H1 (cell line): ENCODE data around the gene SHISA7. TPM values are rescaled to one million over a fixed set of nuclear protein-coding genes. Genes with fewer than 3 reads are reported as not detected.
A peak's percentile ranks its signal among the peaks of the same experiment; 100 is the strongest.

Experiments used
- CTCF ChIA-PET: fragments of 300-600 bp; sonication (Branson Sonifier 250); formaldehyde crosslinking; loops from one replicate; lab custom pipeline; 2021; ENCODE audit not compliant: partially characterized antibody; lab: Charles Lee
- POLR2A ChIA-PET: fragments of 300-600 bp; sonication (Branson Sonifier 250); formaldehyde crosslinking; loops from one replicate; lab custom pipeline; 2021; ENCODE audit warnings: inconsistent platforms; ENCODE audit not compliant: partially characterized antibody; lab: Charles Lee
- DNase-seq, 2 experiments: peaks; one replicate each; pipeline versions ENCODE4 v3.0.0 to v3.0.0-alpha.2; 2010 to 2022; ENCODE audit warnings: low spot score in 2 of 2, low read depth in 1 of 2, mixed read lengths in 1 of 2
- FAIRE-seq: peaks from 2 replicates; lab custom pipeline; 2011; peaks lifted over from hg19 to GRCh38; lab: Jason Lieb, UNC
- H2AFZ ChIP-seq: 2 replicates; pipeline ENCODE4 v1.8.1; 2012; ENCODE audit warnings: low read length, inconsistent platforms
- H2AK5ac ChIP-seq: 2 replicates; pipeline ENCODE4 v1.6.1; 2013; ENCODE audit warnings: low read depth, low read length
- H2BK120ac ChIP-seq: replicated peaks from 2 replicates; pipeline ENCODE3; 2013; ENCODE audit warnings: low read depth, low read length, inconsistent platforms
- H2BK12ac ChIP-seq: 2 replicates; pipeline ENCODE4 v1.6.1; 2013; ENCODE audit warnings: low read depth, low read length
- H2BK15ac ChIP-seq: 2 replicates; pipeline ENCODE4 v1.6.1; 2013; ENCODE audit warnings: low read length
- H2BK20ac ChIP-seq: 2 replicates; pipeline ENCODE4 v1.6.1; 2013; ENCODE audit warnings: low read length
- H2BK5ac ChIP-seq: 2 replicates; pipeline ENCODE4 v1.6.1; 2013; ENCODE audit warnings: low read depth, low read length
- H3K14ac ChIP-seq: 2 replicates; pipeline ENCODE4 v1.6.1; 2013; ENCODE audit warnings: inconsistent platforms; ENCODE audit not compliant: insufficient read length
- H3K18ac ChIP-seq: 2 replicates; pipeline ENCODE4 v1.6.1; 2013; ENCODE audit warnings: low read length; ENCODE audit errors: extremely low read depth
- H3K23ac ChIP-seq: 2 replicates; pipeline ENCODE4 v1.6.1; 2013; ENCODE audit warnings: inconsistent platforms; ENCODE audit not compliant: insufficient read length
- H3K23me2 ChIP-seq: 2 replicates; pipeline ENCODE4 v1.6.1; 2013; ENCODE audit warnings: low read depth, low read length
- H3K27ac ChIP-seq: 2 replicates; pipeline ENCODE4 v1.6.1; 2011; ENCODE audit warnings: low read depth, low read length, inconsistent platforms
- H3K27me3 ChIP-seq, 4 experiments: replicated peaks in 1 of 4; 1 replicate in 1 of 4; 2 replicates in 3 of 4; pipeline versions ENCODE4 v1.6.1 to v1.8.1; 2011 to 2013; ENCODE audit warnings: low read length in 3 of 4, mild to moderate bottlenecking in 3 of 4, inconsistent platforms in 2 of 4, mixed read lengths in 2 of 4, moderate library complexity in 1 of 4; ENCODE audit not compliant: control insufficient read depth in 3 of 4, insufficient read depth in 3 of 4; ENCODE audit errors: extremely low read depth in 1 of 4
- H3K36me3 ChIP-seq, 4 experiments: 2 replicates each; pipeline versions ENCODE4 v1.6.1 to v1.8.1; 2011 to 2013; ENCODE audit warnings: mild to moderate bottlenecking in 4 of 4, low read length in 3 of 4, moderate library complexity in 2 of 4, control low read depth in 1 of 4, inconsistent platforms in 1 of 4; ENCODE audit not compliant: insufficient read depth in 4 of 4, control insufficient read depth in 2 of 4
- H3K4ac ChIP-seq: replicated peaks from 2 replicates; pipeline ENCODE3; 2013; ENCODE audit warnings: low read length, low read depth, mixed read lengths, inconsistent platforms; ENCODE audit not compliant: insufficient read length
- H3K4me1 ChIP-seq, 4 experiments: replicated peaks in 1 of 4; 1 replicate in 1 of 4; 2 replicates in 3 of 4; pipeline versions ENCODE4 v1.6.1 to v1.8.1; 2011 to 2013; ENCODE audit warnings: low read length in 3 of 4, inconsistent platforms in 2 of 4, mixed read lengths in 1 of 4; ENCODE audit not compliant: insufficient read depth in 4 of 4, control insufficient read depth in 3 of 4
- H3K4me2 ChIP-seq, 2 experiments: 2 replicates each; pipeline versions ENCODE4 v1.6.1 to v1.8.1; 2011 to 2013; ENCODE audit warnings: low read depth in 2 of 2, low read length in 2 of 2, control low read depth in 1 of 2, inconsistent platforms in 1 of 2, mild to moderate bottlenecking in 1 of 2; ENCODE audit not compliant: insufficient read depth in 1 of 2
- H3K4me3 ChIP-seq, 4 experiments: fragments of 200-600, 300-600 bp in 1 of 4; sonication (generic), shearing (Covaris generic), sonication (Bioruptor Twin) in 1 of 4; 2 replicates each; pipeline versions ENCODE4 v1.5.1 to v1.8.1; 2011 to 2016; ENCODE audit warnings: low read length in 4 of 4, low read depth in 3 of 4, control low read depth in 2 of 4, inconsistent platforms in 2 of 4, mild to moderate bottlenecking in 2 of 4, mixed read lengths in 1 of 4, moderate library complexity in 1 of 4; ENCODE audit not compliant: insufficient read depth in 2 of 4; ENCODE audit errors: extremely low read depth in 1 of 4
- H3K56ac ChIP-seq: replicated peaks from 2 replicates; pipeline ENCODE3; 2013; ENCODE audit warnings: low read depth, mild to moderate bottlenecking, mixed read lengths, low read length, inconsistent platforms; ENCODE audit not compliant: insufficient read length
- H3K79me1 ChIP-seq: 2 replicates; pipeline ENCODE4 v1.6.1; 2013; ENCODE audit warnings: low read depth, low read length, control low read depth
- H3K79me2 ChIP-seq, 2 experiments: 2 replicates each; pipeline versions ENCODE4 v1.6.1 to v1.8.1; 2012 to 2013; ENCODE audit warnings: low read length in 2 of 2, mild to moderate bottlenecking in 2 of 2, inconsistent platforms in 1 of 2; ENCODE audit not compliant: insufficient read depth in 2 of 2, control insufficient read depth in 1 of 2
- H3K9ac ChIP-seq, 4 experiments: replicated peaks in 1 of 4; 1 replicate in 1 of 4; 2 replicates in 3 of 4; pipeline versions ENCODE4 v1.6.1 to v1.8.1; 2011 to 2013; ENCODE audit warnings: low read depth in 3 of 4, low read length in 3 of 4, control low read depth in 2 of 4, mild to moderate bottlenecking in 2 of 4, moderate library complexity in 2 of 4, inconsistent platforms in 1 of 4; ENCODE audit errors: extremely low read depth in 1 of 4
- H3K9me3 ChIP-seq, 2 experiments: 2 replicates each; pipeline versions ENCODE4 v1.6.1 to v1.8.1; 2012 to 2013; ENCODE audit warnings: mild to moderate bottlenecking in 2 of 2, moderate library complexity in 2 of 2, control low read depth in 1 of 2, inconsistent platforms in 1 of 2, low read depth in 1 of 2, low read length in 1 of 2, mixed read lengths in 1 of 2; ENCODE audit not compliant: insufficient read depth in 2 of 2
- H4K20me1 ChIP-seq, 2 experiments: replicated peaks in 1 of 2; 2 replicates each; pipeline versions ENCODE3 to v1.8.1; 2011 to 2013; ENCODE audit warnings: inconsistent platforms in 2 of 2, low read length in 2 of 2, mild to moderate bottlenecking in 1 of 2; ENCODE audit not compliant: insufficient read depth in 2 of 2, control insufficient read depth in 1 of 2
- H4K5ac ChIP-seq: 2 replicates; pipeline ENCODE4 v1.6.1; 2013; ENCODE audit warnings: low read length, low read depth, mixed read lengths, inconsistent platforms; ENCODE audit not compliant: insufficient read length
- H4K8ac ChIP-seq: 2 replicates; pipeline ENCODE4 v1.8.0; 2013; ENCODE audit warnings: mild to moderate bottlenecking, moderate library complexity, low read length, inconsistent platforms; ENCODE audit not compliant: insufficient read depth; ENCODE audit errors: extremely low read depth
- H4K91ac ChIP-seq: replicated peaks from 2 replicates; pipeline ENCODE3; 2013; ENCODE audit warnings: low read length, mixed read lengths, inconsistent platforms; ENCODE audit not compliant: insufficient read length
- CHD2 ChIP-seq: IDR thresholded peaks from 2 replicates; pipeline ENCODE4 v1.6.1; 2012; ENCODE audit warnings: low read length, improper control_type of control experiment
- HDAC2 ChIP-seq, 2 experiments: fragments of 300-600 bp in 1 of 2; sonication (generic) in 1 of 2; IDR thresholded peaks; 2 replicates each; pipeline ENCODE4 v1.6.1; 2011 to 2012; ENCODE audit warnings: low read depth in 2 of 2, low read length in 2 of 2, mild to moderate bottlenecking in 2 of 2, moderate library complexity in 2 of 2, borderline replicate concordance in 1 of 2, inconsistent platforms in 1 of 2
- KDM1A ChIP-seq: fragments of 200-600, 300-600 bp; sonication (generic); IDR thresholded peaks from 2 replicates; pipeline ENCODE4 v1.7.1; 2016; ENCODE audit warnings: mild to moderate bottlenecking, low read length, borderline replicate concordance
- NANOG ChIP-seq: IDR thresholded peaks from 2 replicates; pipeline ENCODE4 v1.6.1; 2011; ENCODE audit warnings: low read length, low read depth, mild to moderate bottlenecking, inconsistent platforms; ENCODE audit not compliant: insufficient read depth, poor library complexity, severe bottlenecking
- NRF1 ChIP-seq: IDR thresholded peaks from 2 replicates; pipeline ENCODE4 v1.6.1; 2011; ENCODE audit warnings: mild to moderate bottlenecking, low read depth, low read length, improper control_type of control experiment
- POU5F1 ChIP-seq: IDR thresholded peaks from 2 replicates; pipeline ENCODE4 v1.6.1; 2011; ENCODE audit warnings: low read depth, mild to moderate bottlenecking, low read length, moderate library complexity
- TCF12 ChIP-seq: IDR thresholded peaks from 2 replicates; pipeline ENCODE4 v1.6.1; 2011; ENCODE audit warnings: low read depth, mild to moderate bottlenecking, low read length
- YY1 ChIP-seq: IDR thresholded peaks from 2 replicates; pipeline ENCODE4 v1.6.1; 2011; ENCODE audit warnings: low read depth, mild to moderate bottlenecking, low read length
- WGBS, 2 experiments: shearing (Covaris generic) in 1 of 2; methylation state at CpG; one replicate each; pipeline versions ENCODE4 v1.1.6 to v1.1.7; 2013 to 2015; ENCODE audit warnings: low lambda C conversion rate in 2 of 2, mixed read lengths in 2 of 2, inconsistent platforms in 1 of 2, low coverage in 1 of 2, missing lambda C conversion rate in 1 of 2; ENCODE audit not compliant: insufficient replicate concordance in 2 of 2, insufficient coverage in 1 of 2, insufficient read length in 1 of 2; ENCODE audit errors: extremely low coverage in 1 of 2, missing lambda C conversion rate in 1 of 2; 5-methylcytosine and 5-hydroxymethylcytosine counted together
- polyA plus RNA-seq, 7 experiments: library from polyadenylated mRNA; depleted of rRNA in 3 of 7; stranded (reverse) in 5 of 7; unstranded in 2 of 7; fragments of >200 nt in 5 of 7; fragments of 200-250 nt in 2 of 7; gene quantifications; 1 replicate in 5 of 7; 2 replicates in 1 of 7; 4 replicates in 1 of 7; pipeline versions ENCODE4 v1.2.1 to v1.2.3, GENCODE V29; 2011 to 2013; ENCODE audit warnings: missing spikeins in 2 of 7, mixed read lengths in 2 of 7
- total RNA-seq: library from RNA; stranded (reverse); fragmentation: NEBNext Ultra II Directional; extraction: Animal tissue kit (Norgen Biotek cat#: 25700); gene quantifications from 2 replicates; pipeline ENCODE4 v1.2.1, GENCODE V29; 2021
- TF ChIP-seq, protein P1 (sequence below): IDR thresholded peaks from 2 replicates; pipeline ENCODE4 v1.6.1; 2011; ENCODE audit warnings: low read length, improper control_type of control experiment

SHISA7 gene
- total and polyA plus RNA-seq, 2 of the 8 experiments (the other 6 are each of a cell fraction or from before 2014, with no cell fraction given): 0.76 to 1.0 TPM

GRCh38 chr19:55390461-55390880 lies 52.6 kb downstream of the SHISA7 start:
- Histone ChIP-seq H3K4me1 (peaks cover 0 to 46% (median 36%) of the 10 kb centered on the region in 4 experiments; a peak in 6 of 7 replicates), H3K79me1 (peaks cover 28% of the 10 kb centered on the region), H3K23me2 (peaks cover 7% of the 10 kb centered on the region; the same call in 1 of the 2 replicates), H3K9me3 (no peaks in the 10 kb centered on the region), H3K36me3 (peaks cover 23 to 35% (median 26%) of the 10 kb centered on the region in 4 experiments), H2BK120ac (no peak overlapping the region), H3K18ac (no peak overlapping the region), H3K4me2 (peak overlapping the region in 1 of 2 experiments; percentile 95; a peak in 1 of 4 replicates), H4K91ac (no peak overlapping the region), H3K9ac (no peak overlapping the region), H2BK20ac (no peak overlapping the region), H3K27me3 (no peaks in the 10 kb centered on the region), H3K79me2 (peaks cover 17 to 27% of the 10 kb centered on the region in 2 experiments; a peak in 3 of 4 replicates), H3K4me3 (no peak overlapping the region), H2AK5ac (no peak overlapping the region), H4K20me1 (peaks cover 25 to 45% of the 10 kb centered on the region in 2 experiments), H3K23ac (no peak overlapping the region), H3K14ac (no peak overlapping the region), H3K4ac (no peak overlapping the region), H2BK5ac (no peak overlapping the region), H3K27ac (no peak overlapping the region), H4K8ac (no peak overlapping the region), H2BK12ac (no peak overlapping the region), H3K56ac (no peak overlapping the region), H2BK15ac (no peak overlapping the region), H4K5ac (no peak overlapping the region), H2AFZ (no peak overlapping the region)
- WGBS, 2 experiments: 81% methylated on average over 7 of the region's 7 CpGs; no CpG with 5 or more reads in 1 of the 2 experiments
- ChIA-PET CTCF (interaction anchor here (1.7 to 6.1 kb wide), 3 partner anchors 12 to 113 kb away, joined by 4 to 39 read pairs (median 12); no protein-coding TSS in a partner anchor), POLR2A (interaction anchor here (0.7 to 26.7 kb wide), 19 partner anchors 14 to 273 kb away, joined by 3 to 874 read pairs (median 5); partner anchors contain the start of genes GARIN5B, HSPBP1, IL11 and KMT5C)
- DNase-seq (no peak), FAIRE-seq (no peak)
- TF ChIP-seq CHD2 (no peak), YY1 (no peak), POU5F1 (no peak), NANOG (no peak), TCF12 (no peak), HDAC2 (IDR thresholded peaks at IDR 0.05; ENCODE audit: borderline replicate concordance in 1 of 2, low read depth in 2 of 2, low read length in 2 of 2) (no peak), NRF1 (no peak), KDM1A (no peak)
- TF ChIP-seq, protein P1, sequence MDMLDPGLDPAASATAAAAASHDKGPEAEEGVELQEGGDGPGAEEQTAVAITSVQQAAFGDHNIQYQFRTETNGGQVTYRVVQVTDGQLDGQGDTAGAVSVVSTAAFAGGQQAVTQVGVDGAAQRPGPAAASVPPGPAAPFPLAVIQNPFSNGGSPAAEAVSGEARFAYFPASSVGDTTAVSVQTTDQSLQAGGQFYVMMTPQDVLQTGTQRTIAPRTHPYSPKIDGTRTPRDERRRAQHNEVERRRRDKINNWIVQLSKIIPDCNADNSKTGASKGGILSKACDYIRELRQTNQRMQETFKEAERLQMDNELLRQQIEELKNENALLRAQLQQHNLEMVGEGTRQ: no peak
